HL-60 (cell line): ENCODE data around the gene ARID1A.

Experiments
- DNase-seq, 2 experiments: peaks; one replicate each; pipeline ENCODE4 v3.0.0-alpha.2; 2010 to 2020; ENCODE audit warnings: low read depth in 1 of 2, low spot score in 1 of 2
- H3K27ac ChIP-seq: fragments of 250-450 bp; sonication (Bioruptor Pico); replicated peaks from 2 replicates; pipeline ENCODE4 v1.5.1; 2020; ENCODE audit warnings: mild to moderate bottlenecking, moderate library complexity
- H3K27me3 ChIP-seq: fragments of 250-450 bp; sonication (Bioruptor Pico); 2 replicates; pipeline ENCODE4 v1.5.1; 2021; ENCODE audit warnings: mild to moderate bottlenecking, moderate library complexity; ENCODE audit not compliant: insufficient read depth, poor library complexity, severe bottlenecking
- H3K4me3 ChIP-seq: replicated peaks from 2 replicates; pipeline ENCODE4 v1.5.1; 2011; ENCODE audit warnings: mild to moderate bottlenecking, control low read depth, low read length; ENCODE audit not compliant: insufficient read depth
- CTCF ChIP-seq: IDR thresholded peaks from one replicate; pipeline ENCODE4 v1.5.1; 2011; ENCODE audit warnings: low read length, control low read depth, inconsistent platforms; ENCODE audit not compliant: insufficient read depth
- GABPA ChIP-seq: IDR thresholded peaks from 2 replicates; pipeline ENCODE4 v1.6.1; 2012; ENCODE audit warnings: low read depth
- POLR2AphosphoS5 ChIP-seq: IDR thresholded peaks from 2 replicates; pipeline ENCODE4 v1.6.1; 2012; ENCODE audit warnings: low read depth
- REST ChIP-seq: IDR thresholded peaks from 2 replicates; pipeline ENCODE4 v1.6.1; 2012; ENCODE audit warnings: low read depth; ENCODE audit not compliant: insufficient replicate concordance
- SPI1 ChIP-seq: IDR thresholded peaks from 2 replicates; pipeline ENCODE4 v1.6.1; 2012; ENCODE audit warnings: low read depth, mild to moderate bottlenecking, borderline replicate concordance

Gene ARID1A

DNA sequence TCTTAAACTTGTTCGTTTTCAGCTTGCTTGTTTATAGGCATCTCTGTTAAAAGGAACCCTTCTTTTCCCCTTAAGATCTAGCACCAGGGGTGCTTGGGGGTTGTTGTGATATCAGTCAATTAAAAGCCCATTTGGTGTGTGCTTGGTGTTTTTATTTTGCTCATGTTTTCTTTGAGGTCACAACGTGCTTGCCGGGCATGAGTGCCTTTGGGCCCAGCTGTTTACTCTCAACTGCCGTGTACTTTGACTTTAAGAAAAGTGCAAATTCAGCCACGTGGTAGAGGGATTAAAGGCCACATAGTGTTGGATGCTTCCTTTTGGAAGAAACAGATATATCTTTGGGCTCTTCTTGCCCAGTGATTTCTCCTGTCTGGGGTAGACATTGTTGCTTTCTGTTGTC lies 10.5 kb downstream of the ARID1A start:
- TF ChIP-seq GABPA (no peak), POLR2AphosphoS5 (no peak)
- DNase-seq, result no peak
- Histone ChIP-seq H3K27ac (peak overlapping the region; percentile 14), H3K4me3 (no peak overlapping the region), H3K27me3 (no peaks in the 10 kb centered on the region)

GRCh38 chr1:26710811-26711210 lies 15.0 kb downstream of the ARID1A start:
- Histone ChIP-seq H3K4me3 (no peak overlapping the region), H3K27ac (no peak overlapping the region), H3K27me3 (no peaks in the 10 kb centered on the region)
- DNase-seq, result no peak
- no peak for TF ChIP-seq REST
- TF ChIP-seq POLR2AphosphoS5, result no peak
- TF ChIP-seq CTCF, result no peak
- TF ChIP-seq GABPA, result no peak

DNA sequence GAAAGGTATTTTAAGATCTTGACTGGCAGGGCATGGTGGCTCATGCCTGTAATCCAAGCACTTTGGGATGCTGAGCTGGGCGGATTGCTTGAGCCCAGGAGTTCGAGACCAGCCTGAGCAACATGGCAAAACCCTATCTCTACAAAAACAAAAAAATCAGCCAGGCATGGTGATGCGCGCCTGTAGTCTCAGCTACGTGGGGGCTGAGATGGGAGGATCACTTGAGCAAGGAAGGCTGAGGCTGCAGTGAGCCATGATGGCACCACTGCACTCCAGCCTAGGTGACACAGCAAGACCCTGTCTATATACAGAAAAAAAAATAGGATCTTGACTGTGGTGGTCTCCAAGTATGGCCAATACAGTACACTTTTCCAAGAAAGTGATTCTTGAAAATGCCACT lies 16.0 kb downstream of the ARID1A start:
- Histone ChIP-seq H3K27ac (no peak overlapping the region), H3K4me3 (no peak overlapping the region), H3K27me3 (no peaks in the 10 kb centered on the region)
- TF ChIP-seq REST (no peak), GABPA (no peak), SPI1 (no peak), POLR2AphosphoS5 (no peak), CTCF (no peak)
- no peak for DNase-seq

DNA sequence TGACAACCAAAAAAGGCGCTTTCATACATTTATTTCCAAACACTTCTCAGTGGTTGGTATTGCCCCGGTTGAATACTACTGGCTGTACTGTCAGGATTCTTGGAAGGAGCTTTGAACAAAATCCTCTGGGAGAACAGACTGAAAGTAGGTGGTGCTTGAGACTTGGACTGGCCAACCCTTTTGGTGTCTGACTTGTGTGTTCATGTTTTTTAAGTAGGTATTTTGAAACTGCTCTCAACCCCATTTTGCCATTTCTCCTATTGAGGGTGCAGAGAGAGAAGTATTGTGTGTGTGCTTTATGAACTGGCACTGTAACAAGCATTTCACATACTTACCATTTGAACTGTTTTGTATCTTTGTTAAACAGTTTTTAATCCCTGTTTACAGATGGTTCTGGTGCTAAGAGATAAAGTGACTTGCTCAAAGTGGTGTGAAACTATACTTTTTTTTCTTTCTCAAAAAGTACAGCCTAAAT lies 21.2 kb downstream of the ARID1A start:
- H3K27me3 ChIP-seq, result no peaks in the 10 kb centered on the region
- TF ChIP-seq POLR2AphosphoS5 (no peak), CTCF (no peak), SPI1 (no peak), REST (no peak)
- peak overlapping the region; percentile 16; the same call in 1 of the 2 replicates for H3K27ac ChIP-seq
- no peak overlapping the region for H3K4me3 ChIP-seq
- no peak for DNase-seq
